CD4-positive, alpha-beta T cell treated with Interleukin-6 for 4 hours (primary cell): ENCODE measurements around the gene UBASH3A.

Experiments
- DNase-seq: peaks from one replicate; pipeline ENCODE4 v3.0.0-alpha.2; 2020; ENCODE audit warnings: mixed read lengths

UBASH3A gene

DNA sequence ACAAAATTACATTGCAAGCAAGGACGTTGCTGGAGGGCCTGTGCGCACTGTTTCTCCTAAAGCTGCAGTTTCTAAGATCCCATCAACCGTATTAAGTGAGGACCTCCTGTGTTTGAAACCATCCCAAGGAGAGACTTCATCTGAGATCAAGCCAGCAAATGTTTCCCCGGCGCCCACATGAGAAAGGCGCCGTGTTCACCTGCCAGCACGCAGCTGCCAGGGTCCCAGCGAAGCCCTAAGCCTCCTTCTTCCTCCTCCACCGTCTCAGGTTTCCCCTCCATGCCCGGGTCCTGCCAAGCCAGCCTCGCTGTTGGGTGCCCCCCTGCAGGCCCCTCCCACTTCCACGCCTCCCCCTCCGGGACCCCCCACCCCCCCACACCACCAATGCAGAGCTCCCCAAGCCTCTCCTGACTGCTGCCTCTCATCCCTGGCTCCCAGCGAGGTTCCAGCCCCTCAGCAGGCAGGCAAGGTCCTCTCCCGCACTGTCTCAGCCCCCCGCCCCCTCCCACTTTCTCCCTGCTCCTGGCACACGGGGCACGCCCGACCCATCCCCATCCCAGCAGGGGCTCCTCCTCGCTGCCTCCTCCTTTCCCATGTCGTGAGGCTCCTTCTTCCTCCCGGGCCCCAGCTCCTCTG, 28.7 kb upstream of the UBASH3A start:
- no peak for DNase-seq

DNA sequence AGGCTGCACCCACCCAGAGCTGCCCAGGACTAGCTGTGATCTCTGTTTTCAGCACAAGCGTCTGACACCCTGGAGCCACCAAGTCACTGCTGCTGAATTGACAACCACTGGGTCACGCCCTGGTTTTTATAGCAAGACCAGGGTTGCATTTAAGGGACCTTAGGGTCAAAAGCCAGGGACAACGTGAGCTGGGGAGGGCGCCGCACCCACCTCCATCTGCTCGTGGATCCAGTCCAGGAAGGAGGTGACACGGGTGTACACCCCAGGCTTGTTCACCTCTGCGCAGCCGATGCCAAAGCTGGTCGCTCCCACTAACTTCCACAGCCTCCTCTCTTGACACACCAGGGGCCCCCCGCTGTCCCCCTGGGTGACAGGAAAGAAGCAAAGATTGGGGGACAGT, 28.2 kb upstream of the UBASH3A start:
- no peak for DNase-seq

DNA sequence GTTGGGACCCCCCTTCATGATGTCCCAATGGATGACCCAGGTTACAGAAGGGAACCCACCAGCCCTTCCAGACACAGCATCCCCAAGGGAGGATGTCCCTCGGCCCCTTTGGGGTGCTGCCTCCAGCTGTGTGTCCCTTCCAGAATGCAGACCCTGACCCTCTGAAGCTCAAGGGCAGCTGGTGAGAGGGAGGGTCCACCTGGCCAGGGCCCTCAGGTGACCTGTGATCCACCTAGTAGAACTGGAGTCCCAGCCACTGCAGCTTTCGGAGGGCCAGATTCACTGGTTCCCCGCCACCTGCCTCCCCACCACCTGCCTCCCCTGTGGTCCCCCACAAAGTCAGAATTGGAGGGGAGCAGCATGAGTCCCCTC, 27.8 kb upstream of the UBASH3A start:
- DNase-seq, result no peak

DNA sequence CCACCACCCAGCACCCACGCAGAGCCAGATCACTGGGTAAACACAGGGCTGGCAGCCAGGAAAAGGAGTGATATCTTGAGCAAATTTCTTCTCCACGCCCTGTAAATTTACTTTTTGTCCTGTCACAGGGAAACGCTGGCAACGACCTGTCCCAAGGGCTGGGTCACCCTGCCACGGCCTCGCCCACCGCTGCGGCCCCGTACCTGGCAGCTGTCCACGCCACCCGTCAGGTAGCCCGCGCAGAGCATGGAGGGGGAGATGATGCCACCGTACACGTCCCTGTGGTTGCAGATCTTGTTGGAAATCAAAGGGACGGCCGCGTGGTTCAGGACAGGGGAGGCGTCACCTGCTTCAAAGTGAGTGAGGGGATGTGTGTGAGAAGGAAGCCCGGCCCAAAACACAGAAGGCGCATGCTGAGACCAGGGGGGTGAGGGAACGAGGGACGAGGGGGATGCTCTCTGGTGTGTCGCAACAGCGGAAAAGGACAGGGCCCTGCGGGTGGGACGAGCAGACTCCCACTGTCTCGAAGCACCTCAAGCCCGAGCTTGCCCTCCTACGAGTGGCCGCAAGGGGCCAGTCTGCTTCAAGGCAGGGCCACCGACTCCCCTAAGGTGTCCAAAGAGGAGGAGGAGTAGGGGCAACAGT, 27.2 kb upstream of the UBASH3A start:
- DNase-seq, result peak; percentile 74

DNA sequence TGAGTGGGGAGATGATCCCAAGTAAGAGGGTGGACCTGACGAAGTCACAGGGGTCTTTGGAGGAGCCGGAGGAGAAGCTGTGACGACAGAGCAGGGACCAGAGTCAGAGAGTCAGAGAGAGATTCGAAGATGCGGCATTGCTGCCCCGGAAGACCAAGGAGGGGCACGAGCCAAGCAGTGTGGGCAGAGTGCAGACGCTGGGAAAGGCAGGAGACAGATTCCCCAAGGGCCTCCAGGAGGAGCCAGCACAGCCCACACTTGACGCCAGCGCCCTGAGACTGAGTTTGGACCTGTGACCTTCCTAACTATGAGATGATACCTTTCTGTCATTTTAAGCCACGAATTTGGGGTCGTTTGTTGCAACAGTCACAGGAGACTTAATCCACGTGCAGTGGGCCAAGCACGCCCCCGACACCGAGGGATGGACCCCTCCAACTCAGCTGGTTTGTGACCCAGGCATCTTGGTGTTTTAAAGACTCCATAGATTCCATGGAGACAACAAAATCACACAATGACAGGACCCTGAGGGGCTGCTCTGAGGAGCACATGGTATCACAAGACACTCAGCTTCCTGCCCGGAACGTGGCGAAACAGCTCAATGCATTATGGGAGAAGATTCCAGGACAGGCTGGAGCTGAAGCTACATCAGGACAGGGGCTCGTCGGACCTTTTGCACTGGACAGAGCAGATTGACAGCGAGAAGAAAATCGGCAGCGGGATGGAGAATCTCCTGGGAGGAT, 26.3 kb upstream of the UBASH3A start:
- DNase-seq, result no peak

DNA sequence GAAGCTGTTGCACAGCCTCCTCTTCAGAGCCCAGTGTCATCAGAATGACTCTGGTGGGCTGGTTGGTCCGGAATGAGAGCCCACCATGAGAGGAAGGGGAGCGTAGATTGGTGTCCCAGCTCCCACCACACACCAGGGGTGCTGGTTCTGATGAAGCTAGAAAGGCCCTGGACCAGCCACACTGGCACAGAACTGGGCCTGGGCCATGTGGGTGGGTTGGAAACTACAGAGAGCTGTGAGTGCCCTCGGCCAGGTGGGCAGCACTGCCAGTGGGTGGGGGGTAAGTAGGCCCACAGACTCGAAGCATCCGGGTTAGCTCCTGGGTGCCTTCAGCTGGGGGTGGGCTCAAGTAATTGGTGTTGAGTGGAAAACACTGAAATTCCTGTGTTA, 25.8 kb upstream of the UBASH3A start:
- DNase-seq, result no peak

DNA sequence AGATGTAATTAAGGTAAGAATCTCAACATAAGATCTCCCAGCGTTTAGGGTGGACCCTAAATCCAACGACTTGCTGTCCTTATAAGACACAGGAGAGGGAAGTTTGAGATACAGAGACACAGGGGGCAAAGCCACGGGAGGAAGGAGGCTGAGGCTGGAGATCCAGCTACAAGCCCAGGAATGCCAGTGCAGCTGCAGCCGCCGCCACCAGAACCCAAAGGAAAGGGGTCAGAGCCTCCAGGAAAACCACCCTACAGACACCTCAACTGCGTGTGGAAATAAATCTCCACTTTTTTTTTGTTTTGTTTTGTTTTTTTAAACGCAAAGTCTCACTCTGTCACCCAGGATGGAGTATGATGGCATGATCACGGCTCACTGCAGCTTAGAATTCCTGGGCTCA, 25.3 kb upstream of the UBASH3A start:
- DNase-seq, result no peak

DNA sequence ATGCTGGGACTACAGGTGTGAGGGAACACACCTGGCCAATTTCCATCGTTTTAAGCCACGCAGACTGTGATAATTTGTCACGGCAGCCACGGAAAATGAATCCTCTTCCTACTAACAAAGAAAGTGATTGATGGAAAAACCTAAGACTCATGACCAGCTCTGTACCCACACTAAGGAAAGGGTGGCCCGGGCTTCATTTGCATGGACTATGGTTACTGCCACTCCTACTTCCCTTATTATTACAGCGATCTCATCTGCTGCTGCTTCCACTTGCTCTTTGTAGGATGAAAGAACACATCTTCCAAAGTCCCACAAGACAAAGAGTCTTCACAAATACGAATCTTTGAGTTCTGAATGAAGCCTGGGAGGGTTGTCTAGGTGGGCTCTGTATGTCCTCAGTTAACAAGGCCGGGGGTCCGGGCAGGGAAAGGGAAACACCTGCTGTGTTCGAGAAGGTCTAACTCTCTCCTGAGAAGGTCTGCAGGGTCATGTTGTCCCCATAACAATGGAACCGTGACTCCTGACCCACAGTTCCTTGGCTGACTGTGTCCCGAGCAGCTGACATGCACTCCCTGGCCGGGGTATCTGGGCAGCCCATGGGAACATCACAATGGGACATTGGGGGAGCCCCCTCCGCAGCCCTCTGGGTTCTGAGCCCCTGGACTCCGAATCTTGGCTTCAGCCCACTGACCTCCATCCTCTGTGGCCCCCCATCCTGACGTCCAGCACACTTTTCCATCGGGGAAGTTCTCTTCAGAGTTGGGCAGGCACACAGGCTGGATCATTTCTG, 24.1 kb upstream of the UBASH3A start:
- no peak for DNase-seq

DNA sequence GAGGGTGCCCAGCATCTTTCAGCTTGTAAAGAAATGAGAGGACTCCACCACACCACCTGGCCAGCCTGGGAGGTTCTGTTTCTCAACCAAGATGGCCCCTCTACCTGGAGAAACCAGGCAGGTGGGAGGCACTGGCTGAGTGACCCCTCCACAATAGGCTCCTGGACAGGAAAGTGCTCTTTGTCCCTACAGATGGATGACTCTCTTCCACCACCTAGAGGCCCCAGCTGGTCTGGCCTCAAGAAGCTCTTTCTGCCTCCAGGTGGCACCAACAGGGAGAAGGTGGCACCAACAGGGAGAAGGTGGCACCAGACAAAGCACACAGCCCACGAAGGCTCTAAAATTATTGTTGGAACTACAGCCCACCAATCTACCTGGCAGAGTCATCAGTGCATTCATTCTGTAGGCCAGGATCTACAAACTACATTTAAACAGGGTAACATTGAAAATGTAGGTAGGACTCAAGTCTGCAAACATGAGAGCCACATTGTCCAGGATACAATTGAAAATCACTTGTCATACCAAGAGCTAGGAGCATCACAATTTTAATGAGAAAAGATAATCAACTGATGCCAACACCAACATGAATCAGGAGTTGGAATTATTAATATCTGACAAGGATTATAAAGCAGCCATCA, 22.2 kb upstream of the UBASH3A start:
- peak; percentile 59 for DNase-seq

DNA sequence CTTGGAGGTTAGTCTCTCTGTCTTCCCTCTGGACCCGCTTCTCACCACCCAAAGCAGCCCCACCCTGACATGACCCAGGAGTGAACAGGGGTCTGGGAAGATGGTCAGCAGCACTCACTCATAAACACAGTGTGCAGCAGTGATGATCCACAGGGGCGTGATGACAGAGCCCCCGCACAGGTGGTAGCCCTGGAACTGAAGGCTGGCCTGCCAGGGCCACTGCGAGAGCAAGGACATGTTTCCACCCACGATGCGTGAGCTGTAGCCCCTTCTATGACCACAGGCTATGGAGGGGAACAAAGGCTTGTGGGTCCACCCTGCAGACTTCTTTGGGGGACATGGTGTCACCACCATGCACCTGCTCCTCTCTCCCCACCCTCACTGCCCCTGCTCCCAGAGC, 20.8 kb upstream of the UBASH3A start:
- no peak for DNase-seq

DNA sequence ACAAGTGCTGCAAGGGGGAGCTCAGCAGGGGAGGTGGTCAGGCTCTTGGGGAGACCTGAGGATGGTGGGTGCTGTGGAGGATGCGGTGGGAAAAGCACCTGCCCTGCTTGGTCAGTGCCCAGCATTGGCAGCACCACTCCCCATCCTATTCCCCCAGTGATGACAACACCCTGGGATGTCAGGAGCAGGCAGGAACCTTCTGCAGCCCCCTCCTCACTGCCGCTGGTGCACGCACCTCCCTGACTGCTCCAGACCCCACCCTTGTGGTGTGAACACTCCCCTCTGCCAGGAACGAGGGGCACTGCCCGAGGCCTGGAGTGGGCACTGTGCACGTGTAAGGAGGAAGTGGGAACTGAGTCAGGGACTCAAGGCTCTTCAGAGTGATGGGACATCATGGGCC, 20.4 kb upstream of the UBASH3A start:
- DNase-seq, result no peak

DNA sequence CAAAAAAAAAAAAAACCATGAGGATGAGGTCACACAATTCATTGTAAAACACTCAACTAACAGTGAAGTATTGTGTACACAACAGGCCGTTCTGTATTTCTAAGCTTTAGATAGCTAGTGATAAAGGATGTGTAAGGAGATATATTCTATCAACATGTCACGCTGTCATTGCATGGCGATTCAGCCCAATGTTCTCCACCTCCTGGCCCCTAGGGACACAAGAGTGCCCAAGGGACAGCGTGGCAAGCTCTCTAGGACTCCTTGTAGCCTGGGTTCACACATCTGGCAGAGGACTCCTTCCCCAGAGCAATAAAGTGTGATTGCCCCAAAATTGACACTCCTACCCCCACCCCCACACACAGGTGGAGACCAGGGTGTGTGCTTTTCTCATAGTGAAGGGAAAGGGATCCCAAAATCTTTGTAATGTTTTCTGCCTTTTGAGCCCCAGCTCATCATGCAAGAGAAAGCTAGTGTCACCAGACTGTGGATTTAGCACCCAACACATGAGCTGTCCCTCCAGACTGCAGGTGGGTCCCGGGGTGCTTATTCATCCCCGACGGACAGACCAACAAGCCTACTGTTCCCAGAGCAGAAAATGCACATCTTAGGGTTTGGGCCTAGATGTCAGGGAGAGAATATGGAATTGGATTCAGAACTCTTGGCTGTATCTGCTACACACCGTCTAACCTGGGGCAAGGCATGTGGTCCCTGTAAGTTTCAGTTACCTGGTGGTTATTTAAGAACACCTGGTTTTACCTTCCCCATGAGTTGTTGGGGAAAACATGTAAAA, 19.4 kb upstream of the UBASH3A start:
- no peak for DNase-seq

DNA sequence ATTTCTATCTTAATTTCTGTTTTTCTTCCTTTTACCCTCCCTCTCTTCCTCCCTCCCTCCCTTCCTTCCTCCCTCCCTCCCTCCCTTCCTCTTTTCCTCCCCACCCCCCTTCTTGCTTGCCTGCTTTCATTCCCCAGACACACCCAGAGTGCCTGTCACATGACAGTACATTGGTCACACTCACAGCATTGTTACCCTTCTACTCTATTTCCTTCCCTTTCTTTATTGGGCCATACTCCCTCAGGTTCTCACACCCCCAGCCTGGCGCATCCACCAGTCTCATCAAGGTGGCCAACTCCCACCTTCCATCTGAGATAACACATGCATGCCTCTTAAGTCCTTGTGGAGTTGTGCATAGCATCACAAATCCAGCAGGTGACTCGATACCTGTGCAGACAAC, 18.7 kb upstream of the UBASH3A start:
- no peak for DNase-seq

DNA sequence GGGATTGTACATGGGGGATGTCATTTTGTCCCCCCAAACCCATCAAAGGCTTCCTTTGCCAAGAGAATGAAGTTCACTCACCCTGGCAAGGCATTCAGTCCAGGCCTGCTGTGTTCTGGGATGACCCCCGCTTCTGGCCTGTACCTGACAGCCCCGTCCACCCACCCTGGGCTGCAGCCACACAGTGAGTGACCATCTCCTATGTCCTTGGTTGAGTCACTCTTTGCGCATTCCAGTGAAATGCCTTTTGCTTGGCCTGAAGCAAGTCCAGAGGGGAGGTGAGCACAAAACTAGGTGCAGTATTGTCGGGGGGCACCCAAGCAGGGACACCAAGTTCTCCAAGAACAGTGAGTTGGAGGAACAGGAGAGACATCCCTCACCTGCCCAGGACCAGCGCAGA, 18.1 kb upstream of the UBASH3A start:
- DNase-seq, result no peak

DNA sequence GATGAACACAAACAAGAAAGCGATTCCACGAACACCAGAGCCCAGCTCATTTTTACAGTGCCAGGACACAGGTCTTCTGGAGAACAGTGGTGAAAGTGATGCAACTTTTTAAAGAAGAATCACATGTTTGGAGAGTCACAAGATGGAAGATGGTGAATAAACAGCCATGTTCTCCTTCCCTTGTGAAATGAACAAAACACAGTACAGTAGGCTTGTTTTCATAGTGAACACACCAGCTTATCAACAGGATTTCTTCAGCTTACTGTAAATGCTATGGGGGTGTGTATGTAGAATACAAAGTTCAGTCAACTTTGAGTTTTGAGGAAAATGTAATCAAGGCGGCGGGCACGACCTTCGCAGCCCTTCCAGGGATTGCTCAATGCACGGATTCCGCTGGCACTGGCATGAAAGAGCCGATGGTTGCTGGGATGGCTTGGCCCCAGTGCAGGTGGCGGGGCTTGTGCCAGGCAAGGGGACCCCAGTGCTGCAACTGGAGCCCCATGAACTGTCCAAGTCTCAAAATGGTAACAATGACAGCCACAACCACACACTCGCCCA, 17.6 kb upstream of the UBASH3A start:
- DNase-seq, result no peak

DNA sequence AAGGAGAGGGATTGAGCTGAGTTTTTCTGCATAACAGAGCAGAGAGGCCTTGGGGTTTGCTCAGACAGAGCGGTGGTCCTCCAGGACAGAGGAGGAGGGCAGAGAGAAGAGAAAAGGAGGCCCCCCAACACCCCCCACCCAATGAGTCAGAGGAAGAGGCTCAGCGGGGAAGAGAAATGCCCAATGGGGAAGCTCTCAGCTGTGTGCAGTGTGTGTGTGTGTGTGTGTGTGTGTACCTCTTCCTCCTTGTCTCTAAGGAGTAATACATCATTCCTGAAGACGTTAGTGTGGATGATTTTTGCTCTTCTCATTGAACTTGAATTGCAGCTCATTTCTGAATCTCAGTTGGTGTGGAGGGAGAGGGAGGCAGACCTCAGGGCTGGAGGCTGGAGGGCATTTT, 16.5 kb upstream of the UBASH3A start:
- DNase-seq, result no peak

DNA sequence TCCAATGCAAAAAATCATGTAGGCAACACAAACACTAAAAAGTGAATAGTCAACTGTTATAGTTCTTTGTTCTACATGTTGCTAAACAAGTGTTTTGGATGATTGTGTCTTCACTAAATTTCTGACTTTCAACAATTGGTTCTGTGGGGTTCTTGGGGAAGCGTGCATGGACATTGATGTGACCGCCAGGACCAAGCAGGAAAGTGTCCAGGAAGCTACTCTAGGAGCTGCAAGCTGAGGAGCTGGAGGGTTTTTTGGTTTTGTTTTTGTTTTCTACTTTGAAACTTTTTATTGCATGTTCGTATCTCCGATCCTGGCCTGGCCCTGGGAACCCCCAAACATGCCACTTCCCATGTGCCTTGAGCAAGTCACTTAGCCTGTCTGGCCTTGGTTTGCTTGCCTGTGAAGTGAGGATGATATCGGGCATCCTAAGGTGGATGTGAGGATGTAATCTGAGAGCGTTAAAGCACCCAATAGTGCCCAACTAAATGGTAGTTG, 15.8 kb upstream of the UBASH3A start:
- DNase-seq, result no peak

DNA sequence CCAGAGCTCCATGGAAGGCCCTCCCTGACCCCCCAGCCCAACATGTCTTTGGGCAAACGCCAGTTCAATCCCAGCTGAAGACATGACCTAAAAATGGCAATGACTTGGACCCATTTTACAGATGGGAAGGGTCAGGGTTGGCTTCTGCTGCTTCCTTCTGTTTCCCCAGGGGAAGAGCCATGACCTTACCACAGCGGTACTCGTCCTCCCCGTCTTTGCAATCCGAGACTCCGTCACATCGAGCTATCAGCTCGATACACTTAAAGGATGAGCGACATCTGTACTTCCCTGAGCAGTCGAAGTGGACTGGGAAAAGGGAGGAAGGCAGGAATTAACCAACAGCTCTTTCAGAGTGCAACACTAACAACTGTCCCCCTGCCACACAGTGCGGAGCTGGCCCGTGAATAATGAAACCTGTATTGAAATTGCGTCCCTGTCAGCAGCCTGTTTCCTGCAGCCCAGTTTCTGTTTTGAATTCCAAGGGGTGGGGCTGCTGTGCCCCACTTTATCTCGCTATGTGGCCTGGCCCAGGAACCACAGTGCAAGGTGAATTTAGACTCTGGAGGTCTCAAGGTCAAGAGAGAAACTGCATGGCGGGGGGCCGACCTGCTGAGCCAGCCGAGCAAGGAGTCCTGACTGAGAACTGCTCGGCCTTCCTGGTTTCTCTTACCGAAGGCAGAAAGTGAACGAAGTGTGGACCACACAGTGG, 14.8 kb upstream of the UBASH3A start:
- peak; percentile 36 for DNase-seq

DNA sequence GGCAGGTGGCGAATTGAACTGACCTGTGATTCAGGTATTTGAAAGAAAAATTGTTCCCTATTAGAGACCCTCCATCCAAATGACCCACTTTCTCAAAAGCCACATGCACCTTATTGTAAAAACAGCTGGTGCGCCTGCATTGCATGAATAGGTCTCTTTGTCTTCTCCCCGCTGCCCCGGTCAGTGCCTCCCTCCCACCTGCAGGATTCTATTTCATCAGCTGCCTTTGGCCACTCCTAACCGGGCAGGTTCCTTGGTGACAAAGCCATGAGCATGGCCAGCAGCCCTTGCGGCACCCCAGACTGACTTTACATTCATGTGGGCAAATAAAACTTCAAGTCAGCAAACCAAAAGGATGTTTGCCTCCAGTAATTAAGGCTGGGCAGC, 14.3 kb upstream of the UBASH3A start:
- no peak for DNase-seq

DNA sequence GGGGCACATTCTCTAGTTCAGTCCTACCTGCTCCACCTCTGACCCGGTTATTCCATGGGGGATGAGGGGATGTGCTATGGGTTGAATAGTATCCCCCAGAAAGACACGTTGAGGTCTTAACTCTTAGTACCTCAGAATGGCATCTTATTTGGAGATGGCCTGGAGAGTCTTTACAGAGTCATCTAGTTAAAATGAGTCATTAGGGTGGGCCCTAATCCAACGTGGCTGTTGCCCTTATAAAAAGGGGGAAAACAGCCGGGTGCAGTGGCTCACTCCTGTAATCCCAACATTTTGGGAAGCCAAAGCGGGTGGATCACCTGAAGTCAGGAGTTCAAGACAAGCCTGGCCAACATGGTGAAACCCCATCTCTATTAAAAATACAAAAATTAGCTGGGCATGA, 13.5 kb upstream of the UBASH3A start:
- DNase-seq, result no peak

DNA sequence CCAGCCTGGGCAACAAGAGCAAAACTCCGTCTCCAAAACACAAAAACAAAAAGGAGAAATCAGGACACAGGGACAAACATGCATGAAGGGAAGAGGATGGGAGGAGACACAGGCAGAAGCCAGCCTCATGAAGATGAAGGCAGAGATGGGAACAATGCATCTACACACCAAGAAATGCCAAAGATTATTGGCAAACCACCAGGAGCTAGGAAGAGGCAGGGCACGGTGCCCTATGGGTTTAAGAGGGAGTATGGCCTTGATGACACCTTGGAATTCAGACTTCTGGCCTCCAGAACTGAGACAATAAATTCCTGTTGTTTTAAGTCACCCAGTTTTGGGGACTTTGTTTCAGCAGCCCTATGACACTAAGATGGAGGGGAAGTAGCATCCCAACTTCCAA, 13.0 kb upstream of the UBASH3A start:
- no peak for DNase-seq
